Ovary (tissue), 3 donors: ENCODE measurements around the gene TMEM156.

Source experiments
- EP300 ChIP-seq: sonication (generic); formaldehyde crosslinking; IDR thresholded peaks from one replicate; pipeline ENCODE4 v1.6.1; 2017; ENCODE audit warnings: antibody characterized with exemption
- POLR2A ChIP-seq: fragments of 450-650 bp; IDR thresholded peaks from one replicate; pipeline ENCODE4 v1.6.1; 2017; ENCODE audit warnings: antibody characterized with exemption, mild to moderate bottlenecking, moderate library complexity
- TF ChIP-seq, protein P1 (sequence below), 3 donors: fragments of 450-650 bp in 2 of 3; fragments of 200-600 bp in 1 of 3; IDR thresholded peaks; one replicate each; pipeline versions ENCODE4 v1.5.1 to v1.8.0; 2016 to 2022; ENCODE audit warnings: antibody characterized with exemption in 3 of 3, mild to moderate bottlenecking in 1 of 3
- donor health status: DM: no; HTN: no; CAD: no.

DNA sequence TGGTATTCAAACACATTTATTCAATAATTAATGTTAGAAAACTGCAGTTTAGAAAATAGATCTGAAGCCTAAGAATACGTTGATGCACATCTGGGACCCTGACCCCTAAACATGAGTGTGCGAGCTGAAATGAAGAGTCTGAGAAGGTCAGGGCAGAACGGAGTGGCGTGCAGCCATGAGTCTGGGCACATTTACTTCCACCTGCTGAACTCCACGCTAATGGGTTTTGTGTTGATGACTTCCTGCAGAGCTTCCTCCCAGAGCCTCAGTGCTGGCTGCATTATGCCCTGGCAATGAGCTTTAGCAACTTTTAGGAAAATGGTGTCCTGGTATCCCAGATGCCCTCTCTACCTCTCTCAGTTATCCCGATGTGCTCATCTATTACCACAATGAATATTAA, 111.5 kb downstream of the TMEM156 start:
- no peak for TF ChIP-seq POLR2A
- TF ChIP-seq, protein P1, sequence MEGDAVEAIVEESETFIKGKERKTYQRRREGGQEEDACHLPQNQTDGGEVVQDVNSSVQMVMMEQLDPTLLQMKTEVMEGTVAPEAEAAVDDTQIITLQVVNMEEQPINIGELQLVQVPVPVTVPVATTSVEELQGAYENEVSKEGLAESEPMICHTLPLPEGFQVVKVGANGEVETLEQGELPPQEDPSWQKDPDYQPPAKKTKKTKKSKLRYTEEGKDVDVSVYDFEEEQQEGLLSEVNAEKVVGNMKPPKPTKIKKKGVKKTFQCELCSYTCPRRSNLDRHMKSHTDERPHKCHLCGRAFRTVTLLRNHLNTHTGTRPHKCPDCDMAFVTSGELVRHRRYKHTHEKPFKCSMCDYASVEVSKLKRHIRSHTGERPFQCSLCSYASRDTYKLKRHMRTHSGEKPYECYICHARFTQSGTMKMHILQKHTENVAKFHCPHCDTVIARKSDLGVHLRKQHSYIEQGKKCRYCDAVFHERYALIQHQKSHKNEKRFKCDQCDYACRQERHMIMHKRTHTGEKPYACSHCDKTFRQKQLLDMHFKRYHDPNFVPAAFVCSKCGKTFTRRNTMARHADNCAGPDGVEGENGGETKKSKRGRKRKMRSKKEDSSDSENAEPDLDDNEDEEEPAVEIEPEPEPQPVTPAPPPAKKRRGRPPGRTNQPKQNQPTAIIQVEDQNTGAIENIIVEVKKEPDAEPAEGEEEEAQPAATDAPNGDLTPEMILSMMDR (IDR thresholded peaks at IDR 0.05), result no peak
- no peak for TF ChIP-seq EP300
